A549 treated with CORT108297 at 1 μM for 4 hours (cell line): ENCODE results near the gene ZNF223. TPM values are rescaled to one million over a fixed set of nuclear protein-coding genes. Genes with fewer than 3 reads are reported as not detected.

Experiments
- total RNA-seq: library from RNA; stranded (reverse); fragments of 200-300 nt; extraction: Qiagen RNA extraction; gene quantifications from 5 replicates; pipeline ENCODE4 v1.2.3, GENCODE V29; 2022

ZNF223 gene
- 1.9 to 2.9 TPM (median 2.7 TPM) in 5 replicates for total RNA-seq

DNA sequence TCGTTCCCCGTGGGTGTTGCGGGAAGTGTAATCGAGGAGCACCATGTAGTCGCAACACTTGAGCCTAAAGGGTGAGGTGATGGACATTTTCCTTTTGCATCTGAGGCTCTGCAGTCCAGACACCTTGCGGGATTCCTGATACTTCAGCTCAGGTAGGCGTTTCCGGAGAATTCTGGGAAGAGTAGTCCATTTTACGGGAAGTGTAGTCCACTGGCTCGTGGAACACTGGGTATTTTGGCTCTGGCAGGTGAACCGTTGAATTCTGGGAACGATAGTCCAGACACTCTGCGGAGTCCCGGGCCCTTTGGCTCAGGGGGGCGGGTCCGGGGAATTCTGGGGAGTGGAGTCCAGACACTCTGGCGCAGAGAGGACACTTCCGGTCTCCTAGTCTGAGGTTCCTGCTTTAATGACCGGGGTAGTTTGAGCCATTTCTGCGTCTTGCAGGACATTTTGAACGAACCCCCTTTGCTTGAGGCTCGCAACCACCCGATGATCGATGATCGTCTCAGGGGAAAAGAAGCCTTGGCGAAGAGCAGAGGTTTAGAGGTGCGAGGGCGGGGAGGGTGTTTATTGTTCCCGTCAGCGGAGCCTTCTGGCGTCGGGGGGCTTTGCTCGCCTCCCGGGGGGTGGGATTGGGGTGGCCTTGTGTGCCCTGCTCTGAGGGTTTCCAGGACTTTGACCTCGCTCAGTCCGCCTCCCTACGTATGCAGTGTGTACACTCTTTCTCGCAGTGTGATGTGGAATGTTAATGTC is at the start of gene ZNF223:
Gene ZNF223, plus strand, starts transcription at position 387 of the 753 bp plus-strand sequence. CDS start 3,141 bp downstream, outside the sequence.

DNA sequence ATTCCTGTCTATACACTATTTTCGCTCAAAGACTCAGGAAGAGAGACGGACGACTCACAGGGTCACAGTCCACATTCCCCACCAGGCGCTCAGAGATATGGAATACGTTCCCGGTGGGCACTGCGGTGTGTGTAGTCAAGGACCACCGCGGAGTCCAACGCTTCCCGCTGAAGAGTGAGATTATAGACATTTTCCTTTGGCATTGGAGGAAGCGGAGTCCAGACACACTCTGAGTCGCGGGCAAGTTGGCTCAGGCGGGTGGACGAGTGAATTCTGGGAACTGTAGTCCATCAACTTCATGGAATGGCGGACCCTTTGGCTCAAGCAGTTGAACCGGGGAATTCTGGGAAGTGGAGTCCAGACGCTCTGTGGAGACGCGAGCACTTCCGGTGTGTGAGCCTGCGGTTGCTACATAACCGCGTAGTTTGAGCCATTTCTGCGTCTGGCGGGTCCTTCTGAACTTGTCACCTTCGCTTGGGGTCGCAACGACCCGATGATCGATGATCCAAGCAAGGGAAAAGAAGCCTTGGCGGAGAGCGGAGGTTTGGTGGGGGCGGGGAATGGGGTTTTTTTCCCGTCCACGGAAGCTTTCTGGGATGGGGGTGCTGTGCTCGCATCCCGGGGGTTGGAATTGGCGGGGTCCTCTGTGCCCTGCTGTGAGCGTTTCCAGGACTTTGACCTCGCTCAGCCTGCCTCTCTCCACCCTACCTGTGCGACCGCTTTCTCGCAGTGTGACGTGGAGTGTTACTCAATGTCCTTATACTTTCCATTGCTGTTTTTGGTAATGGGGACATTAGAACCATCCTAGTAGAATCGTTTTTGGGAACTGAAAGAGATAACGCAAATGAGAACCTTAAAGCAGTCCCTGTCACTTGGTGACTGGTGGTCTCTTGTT is 49.0 kb upstream of the ZNF223 start, which contains the start of gene ZNF230:
Gene ZNF230, plus strand, starts transcription at position 392 of the 895 bp plus-strand sequence. CDS start 4,122 bp downstream, outside the sequence.

GRCh38 chr19:44025217-44025936 is 26.5 kb upstream of the ZNF223 start, which contains the start of gene ZNF222:
Gene ZNF222 (plus strand): TSS chr19:44025379. CDS start chr19:44025437, 58 bp downstream.

GRCh38 chr19:44071824-44072542 is 20.1 kb downstream of the ZNF223 start, which contains the start of gene ZNF284:
Gene ZNF284 (plus strand): TSS chr19:44072159. CDS start chr19:44076390, 4,231 bp downstream.

DNA sequence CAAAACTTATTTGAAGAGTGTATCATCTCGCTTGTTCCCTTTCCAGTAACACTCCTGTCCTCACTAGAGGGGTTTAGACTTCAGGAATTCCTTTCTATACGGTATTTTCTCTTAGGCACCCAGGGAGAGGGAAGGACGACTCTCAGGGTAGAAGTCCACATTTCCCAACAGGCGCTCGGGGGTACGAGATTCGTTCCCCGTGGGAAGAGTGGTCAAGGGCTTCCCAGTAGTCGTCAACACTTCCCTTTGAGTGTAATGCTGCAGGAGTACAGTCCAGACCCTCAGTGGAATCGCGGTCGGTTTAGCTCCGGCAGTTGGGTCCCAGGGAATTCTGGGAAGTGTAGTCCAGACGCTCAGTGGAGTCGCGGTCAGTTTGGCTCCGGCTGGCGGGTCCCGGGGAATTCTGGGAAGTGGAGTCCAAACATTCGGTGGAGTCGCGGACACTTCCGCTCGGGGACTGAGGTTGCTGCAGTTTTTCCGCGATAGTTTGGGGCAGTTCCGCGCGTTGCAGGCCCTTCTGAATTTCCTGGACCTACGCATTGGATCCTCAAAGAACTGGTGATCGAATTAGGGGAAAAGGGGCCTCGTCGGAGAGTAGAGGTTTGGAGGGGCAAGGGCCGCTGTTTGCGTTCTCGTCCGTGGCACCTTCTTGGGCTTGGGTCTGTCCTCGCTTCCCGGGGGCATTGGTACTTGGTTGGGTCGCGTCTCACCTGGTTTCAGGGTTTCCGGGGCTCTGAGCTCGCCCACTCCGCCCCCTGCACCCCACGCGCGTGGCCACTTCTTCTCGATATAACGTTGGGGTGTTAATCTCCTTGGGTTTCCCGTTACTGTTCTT is 42.3 kb downstream of the ZNF223 start, which contains the start of gene ZNF224:
Gene ZNF224, plus strand, starts transcription at position 431 of the 835 bp plus-strand sequence. CDS start 3,513 bp downstream, outside the sequence.

GRCh38 chr19:44113138-44113783 is 61.4 kb downstream of the ZNF223 start, which contains the start of gene ZNF225:
Gene ZNF225 (plus strand): TSS chr19:44113399. CDS start chr19:44115828, 2,429 bp downstream.

Other genes with a start within 250 kb of the ZNF223 start
- 0.16 to 0.31 TPM (median 0.17 TPM) in 5 replicates for gene LYPD5, start 249.6 kb upstream of the ZNF223 start, total RNA-seq
- gene ZNF283, start 224.7 kb upstream of the ZNF223 start, total RNA-seq: 3.6 to 7.3 TPM (median 4.4 TPM) in 5 replicates
- gene ZNF404, start 168.1 kb upstream of the ZNF223 start, total RNA-seq: 0.13 to 0.44 TPM (median 0.27 TPM) in 5 replicates
- gene ZNF45, start 116.8 kb upstream of the ZNF223 start, total RNA-seq: 9.9 to 12.8 TPM (median 10.7 TPM) in 5 replicates
- 0.39 to 0.92 TPM (median 0.48 TPM) in 5 replicates for gene ZNF221, start 100.8 kb upstream of the ZNF223 start, total RNA-seq
- gene ZNF155, start 67.8 kb upstream of the ZNF223 start, total RNA-seq: 2.3 to 3.8 TPM (median 2.6 TPM) in 5 replicates
- 2.0 to 3.6 TPM (median 2.9 TPM) in 5 replicates for gene ZNF230, start 49.1 kb upstream of the ZNF223 start, total RNA-seq
- gene ZNF222, start 26.7 kb upstream of the ZNF223 start, total RNA-seq: 2.5 to 6.1 TPM (median 3.3 TPM) in 5 replicates
- gene ZNF284, start 20.1 kb downstream of the ZNF223 start, total RNA-seq: 0.29 to 0.49 TPM (median 0.39 TPM) in 5 replicates
- gene ZNF224, start 42.3 kb downstream of the ZNF223 start, total RNA-seq: 9.9 to 11.4 TPM (median 10.9 TPM) in 5 replicates
- gene ZNF225, start 61.4 kb downstream of the ZNF223 start, total RNA-seq: 2.3 to 3.4 TPM (median 2.8 TPM) in 5 replicates
- 1.5 to 2.9 TPM (median 2.7 TPM) in 5 replicates for gene ZNF234, start 89.5 kb downstream of the ZNF223 start, total RNA-seq
- 19.2 to 20.9 TPM (median 20.2 TPM) in 5 replicates for gene ZNF226, start 113.1 kb downstream of the ZNF223 start, total RNA-seq
- gene ZNF227, start 160.5 kb downstream of the ZNF223 start, total RNA-seq: 9.4 to 12.6 TPM (median 10.7 TPM) in 5 replicates
- 0.32 to 0.78 TPM (median 0.50 TPM) in 5 replicates for gene ZNF233, start 207.8 kb downstream of the ZNF223 start, total RNA-seq